GM19467 (cell line): ENCODE results near the gene TMC2.
"Not testable (repeated sequence)": the region's sequence is repeated elsewhere in the genome, so short reads cannot be mapped to it uniquely, and the experiment has no call there.

ENCODE experiments used
- ATAC-seq: cut with Tn5 transposase; IDR thresholded peaks from one replicate; pipeline ENCODE4 v1.9.1; 2021; ENCODE audit warnings: mild to moderate bottlenecking, moderate library complexity; ENCODE audit not compliant: unreplicated experiment

TMC2 gene

GRCh38 chr20:2657241-2657640, 120.9 kb downstream of the TMC2 start:
- no peak for ATAC-seq

DNA sequence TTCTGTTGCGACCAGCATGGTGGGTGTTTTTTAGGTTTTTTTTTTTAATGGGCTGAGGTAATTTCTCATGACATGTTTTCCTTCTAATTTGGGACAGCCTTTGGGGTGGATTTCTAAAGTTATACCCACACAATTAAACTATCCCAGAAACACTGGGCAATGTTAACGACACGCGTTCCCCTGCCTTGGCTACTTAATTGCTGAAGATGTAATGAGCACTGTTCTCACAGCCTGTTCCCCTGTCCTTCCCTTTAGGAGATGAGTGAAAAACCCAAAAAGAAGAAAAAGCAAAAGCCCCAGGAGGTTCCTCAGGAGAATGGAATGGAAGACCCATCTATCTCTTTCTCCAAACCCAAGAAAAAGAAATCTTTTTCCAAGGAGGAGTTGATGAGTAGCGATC, 121.3 kb downstream of the TMC2 start:
- ATAC-seq, result no peak

DNA sequence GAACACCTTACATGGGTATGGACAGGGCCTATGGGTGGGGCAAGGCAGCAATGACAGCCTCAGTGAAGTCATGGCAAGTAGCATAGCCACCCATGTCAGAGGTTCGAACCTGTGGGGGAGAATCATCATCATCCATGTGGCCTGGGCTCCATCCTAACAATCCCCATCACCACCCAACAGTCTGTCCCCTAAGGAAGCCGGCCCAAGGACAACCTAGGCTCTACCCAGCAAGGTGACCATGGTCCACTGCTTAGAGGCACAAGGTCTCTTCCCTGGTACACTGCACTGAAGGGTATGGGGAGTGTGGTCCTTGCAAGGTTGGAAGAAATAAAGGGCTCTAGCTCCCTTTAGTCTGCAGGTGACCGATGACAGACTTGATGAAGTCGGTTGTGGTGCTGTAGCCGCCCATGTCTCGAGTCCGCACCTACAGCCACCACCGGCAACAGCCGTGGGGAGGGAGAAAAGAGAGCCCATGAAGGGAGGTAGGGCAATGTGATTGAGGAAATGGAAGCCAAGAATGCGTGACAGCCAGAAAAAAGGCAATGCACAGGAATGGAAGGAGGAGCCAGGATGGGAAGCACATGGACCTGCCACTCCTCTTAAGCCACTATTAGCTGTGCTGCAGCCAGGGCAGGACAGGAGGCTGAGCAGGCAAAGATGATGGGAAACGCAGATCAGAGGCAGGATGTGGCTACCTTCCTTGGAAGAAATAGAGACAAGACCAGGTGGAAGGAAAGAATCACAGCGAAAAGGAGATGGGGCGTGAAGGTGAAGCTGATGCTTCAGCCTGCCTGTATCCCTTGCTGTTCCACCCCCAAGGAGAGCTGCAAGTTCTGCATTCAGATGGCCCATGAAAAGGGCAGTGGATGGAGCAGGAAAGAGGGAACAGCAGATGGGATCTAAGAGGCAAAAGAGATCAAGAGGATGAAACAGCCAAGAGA, 122.3 kb downstream of the TMC2 start:
- no peak for ATAC-seq

GRCh38 chr20:2659547-2659946, 123.2 kb downstream of the TMC2 start:
- no peak for ATAC-seq

DNA sequence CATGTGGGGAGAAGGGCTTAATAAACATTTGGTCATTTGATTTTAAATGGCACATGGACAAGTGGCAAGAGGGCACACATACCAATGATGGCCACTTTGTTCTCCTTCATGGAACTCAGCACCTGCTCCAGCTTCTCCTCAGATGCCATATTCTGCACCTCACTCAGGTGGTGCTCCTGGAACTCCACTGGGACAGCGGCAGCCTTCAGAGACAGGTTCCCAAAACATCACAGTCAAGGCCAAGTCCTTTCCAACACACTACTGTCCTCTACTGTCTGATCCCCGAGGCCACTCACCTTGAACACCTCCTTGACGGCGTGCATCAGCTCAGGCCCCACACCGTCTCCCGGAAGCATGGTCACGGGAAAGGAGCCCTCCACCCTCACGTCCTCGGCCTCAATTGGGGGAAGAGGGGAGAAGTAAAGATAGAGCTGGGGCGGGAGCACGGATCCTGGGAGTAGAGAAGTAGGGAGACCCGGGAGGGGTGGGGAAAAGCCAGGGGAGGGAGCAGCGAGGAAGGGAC, 127.1 kb downstream of the TMC2 start:
- no peak for ATAC-seq

DNA sequence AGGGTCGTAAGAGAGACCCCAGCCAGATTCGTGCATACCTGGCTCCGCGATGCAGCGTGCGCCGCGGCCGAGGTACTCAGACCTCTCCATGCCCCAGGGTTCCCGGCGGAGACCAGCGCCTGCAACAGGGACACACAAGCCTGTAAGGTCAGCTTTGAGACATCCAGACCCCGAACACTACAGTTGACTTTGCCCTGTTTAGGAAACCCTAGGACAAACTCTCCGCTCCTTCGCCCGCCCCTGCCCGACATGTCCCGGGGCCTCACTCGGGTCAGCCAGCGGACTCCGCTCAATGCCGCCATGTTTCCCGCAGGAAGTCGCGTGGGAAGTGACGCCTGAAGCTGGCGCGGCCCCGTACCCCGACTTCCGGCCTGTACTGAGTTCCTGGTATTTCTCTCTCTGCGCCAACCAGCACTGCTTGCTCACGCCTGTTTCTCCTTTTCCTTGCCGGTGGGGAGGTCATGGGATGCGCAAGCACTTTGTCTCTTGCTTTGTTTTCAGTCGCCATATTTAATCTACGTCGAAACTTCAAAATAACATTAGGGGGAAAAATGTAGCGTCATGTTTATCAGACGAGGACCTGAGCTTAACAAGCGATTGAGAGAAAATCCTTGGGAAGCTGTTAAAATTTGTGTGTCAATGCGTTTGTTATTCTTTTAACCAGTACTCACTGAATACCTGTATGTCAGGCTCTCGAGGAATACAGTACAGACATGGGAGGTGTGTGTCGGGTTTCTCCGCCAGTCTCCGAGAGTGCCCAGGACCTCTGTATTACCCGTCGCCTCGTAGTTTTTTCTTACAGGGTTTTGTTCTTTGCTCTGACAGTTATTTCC, 127.7 kb downstream of the TMC2 start, which contains the start of gene IDH3B:
Gene IDH3B, minus strand, starts transcription at position 330 of the 833 bp plus-strand sequence. Its CDS starts 28 bp downstream, at position 302.
- ATAC-seq, result peak; percentile 67

DNA sequence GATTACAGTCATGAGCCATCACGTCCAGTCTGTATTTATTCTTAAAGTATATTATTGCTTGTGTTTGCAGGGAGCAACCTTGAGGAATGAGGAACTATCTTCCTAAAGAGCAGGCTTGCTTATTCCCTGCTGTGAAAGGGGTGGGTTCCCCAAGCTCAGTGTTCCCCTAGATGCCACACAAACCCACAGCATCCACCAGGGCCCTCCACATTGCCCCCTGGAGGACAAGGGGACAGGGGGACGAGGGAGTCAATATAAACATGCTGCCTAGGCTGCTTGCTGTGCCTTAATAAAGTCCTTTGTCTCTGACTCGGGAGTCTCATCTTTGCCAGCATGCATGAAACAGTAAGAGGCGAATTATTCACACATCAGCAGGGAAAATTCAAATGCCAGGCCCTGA, 135.6 kb downstream of the TMC2 start:
- no peak for ATAC-seq

DNA sequence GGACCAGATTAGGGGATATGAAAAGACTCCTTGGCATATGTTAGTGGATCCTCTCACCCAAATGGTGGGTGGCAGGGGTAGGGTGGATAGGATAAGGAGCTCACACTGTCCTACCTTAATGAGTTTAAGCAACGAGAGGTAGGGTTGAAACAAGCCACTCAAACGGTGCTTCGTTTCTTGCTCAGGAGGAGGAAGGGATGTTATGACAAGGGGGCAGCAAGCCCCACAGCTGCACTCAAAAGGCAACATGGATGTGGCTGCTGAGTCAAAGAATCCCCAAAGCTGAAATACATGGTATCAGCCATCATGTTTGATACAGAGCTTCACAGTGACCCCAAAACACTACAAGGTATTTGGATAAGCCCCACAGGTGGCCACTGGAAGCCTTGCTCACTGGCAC, 136.1 kb downstream of the TMC2 start:
- no peak for ATAC-seq

DNA sequence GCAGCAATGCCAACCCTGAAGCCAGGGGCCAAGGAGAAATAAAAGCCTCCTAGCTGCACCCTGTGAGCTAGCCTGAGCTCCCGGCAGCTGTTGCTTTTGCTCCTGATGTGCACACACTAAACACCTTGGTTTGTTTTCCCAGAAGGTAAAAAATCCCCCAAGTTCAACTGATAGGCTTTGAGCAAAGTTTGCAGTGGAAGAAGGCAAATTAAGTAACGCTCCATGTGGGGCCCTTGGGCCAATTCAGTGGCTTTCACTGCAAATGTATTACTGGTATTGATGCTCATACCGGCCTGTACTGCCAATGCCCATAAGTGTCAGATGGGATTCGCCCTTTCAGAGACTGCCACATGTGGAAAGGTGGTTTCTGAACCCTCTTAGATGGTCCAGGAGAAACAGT, 137.1 kb downstream of the TMC2 start:
- ATAC-seq, result no peak

DNA sequence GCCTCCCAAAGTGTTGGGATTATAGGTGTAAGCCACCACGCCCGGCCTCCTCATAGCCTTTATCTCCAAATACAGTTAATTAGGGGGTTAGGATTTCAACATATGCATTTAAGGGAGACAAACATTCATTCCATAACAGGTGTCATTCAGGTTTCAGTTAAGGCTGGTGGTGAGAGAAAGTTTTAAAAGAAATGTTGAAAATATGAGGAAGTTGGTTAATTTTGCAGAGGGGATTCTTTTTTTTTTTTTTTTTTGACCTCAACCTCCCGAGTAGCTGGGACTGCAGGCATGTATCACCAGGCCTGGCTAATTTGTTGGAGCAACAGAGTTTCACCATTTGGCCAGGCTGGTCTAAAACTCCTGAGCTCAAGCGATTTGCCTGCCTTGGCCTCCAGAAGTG, 143.7 kb downstream of the TMC2 start:
- no peak for ATAC-seq

DNA sequence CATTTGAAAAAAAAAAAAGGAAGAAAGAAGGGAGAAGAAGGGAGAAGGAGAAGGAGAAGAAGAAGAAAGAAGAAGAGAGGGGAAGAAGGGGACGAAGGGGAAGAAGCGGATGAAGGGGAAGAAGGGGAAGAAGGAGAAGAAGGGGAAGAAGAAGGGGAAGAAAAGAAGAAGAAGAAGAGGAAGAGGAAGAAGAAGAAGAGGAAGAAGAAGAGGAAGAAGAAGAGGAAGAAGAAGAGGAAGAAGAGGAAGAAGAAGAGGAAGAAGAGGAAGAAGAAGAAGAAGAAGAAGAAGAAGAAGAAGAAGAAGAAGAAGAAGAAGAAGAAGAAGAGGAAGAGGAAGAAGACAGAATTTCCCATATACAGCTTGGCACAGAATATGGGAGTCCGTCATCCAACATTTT, 145.7 kb downstream of the TMC2 start:
- not testable (repeated sequence) for ATAC-seq

- not testable (repeated sequence) for ATAC-seq
Observed at GRCh38 chr20:2684817-2685216, 148.4 kb downstream of the TMC2 start.

DNA sequence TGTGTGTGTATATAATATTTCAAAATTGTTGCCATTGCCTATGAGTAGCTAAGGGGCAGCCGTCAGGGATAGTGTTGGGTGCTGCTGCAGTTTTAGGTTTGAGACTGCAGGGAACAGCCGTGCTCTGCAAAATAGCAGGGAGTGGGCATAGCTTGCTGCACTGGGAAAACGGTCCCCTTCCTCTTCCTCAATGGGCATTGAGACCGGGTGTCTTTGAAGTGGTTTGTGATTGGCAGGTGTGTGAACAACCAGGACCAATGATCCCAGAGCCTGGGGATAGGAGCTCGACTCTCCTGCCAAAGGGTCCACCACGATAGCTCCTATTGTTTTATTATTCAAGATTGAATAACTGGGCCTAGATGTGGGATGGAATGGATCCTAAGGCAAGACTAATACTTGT, 151.1 kb downstream of the TMC2 start:
- ATAC-seq, result no peak

- no peak for ATAC-seq
Observed at GRCh38 chr20:2688041-2688591, 151.7 kb downstream of the TMC2 start.

DNA sequence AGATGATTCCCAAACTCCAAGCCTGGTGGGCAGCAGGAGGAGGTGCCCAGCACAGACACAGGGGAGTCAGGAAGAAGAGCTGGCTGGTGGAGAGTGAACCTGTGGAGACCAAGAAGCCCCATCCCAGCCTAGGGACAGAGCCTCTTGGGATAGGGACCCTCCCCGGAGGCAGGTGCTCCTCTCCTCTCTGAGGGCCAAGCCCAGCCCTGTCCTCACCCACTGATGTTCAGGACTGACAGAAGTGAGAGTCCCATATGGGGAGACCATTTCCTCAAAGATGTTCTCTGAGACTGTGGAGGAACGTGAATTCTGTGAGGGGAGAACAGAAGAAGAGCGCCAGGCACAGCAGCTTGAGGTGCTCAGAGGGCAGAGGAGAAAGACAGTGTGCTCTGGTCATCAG, 153.8 kb downstream of the TMC2 start:
- ATAC-seq, result no peak

DNA sequence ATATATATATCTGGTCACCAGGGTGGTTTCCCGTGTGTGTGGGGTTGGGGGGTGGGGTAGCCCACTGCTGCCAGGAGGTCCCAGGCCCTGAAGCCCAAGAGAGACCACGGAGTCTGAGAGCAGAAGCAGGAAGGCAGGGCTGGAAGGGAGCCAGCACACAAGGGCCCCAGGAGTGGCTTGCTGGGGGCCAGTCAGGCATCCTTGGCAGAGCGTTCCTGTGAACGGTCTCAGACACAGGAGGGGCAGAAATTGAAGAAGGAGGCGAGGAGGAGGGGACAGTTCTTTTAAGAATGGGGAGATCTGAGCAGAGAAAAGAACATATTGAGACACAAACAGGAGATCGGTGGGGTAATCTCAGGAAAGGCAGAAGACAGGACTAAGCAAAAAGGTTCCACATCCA, 154.3 kb downstream of the TMC2 start:
- ATAC-seq, result no peak

DNA sequence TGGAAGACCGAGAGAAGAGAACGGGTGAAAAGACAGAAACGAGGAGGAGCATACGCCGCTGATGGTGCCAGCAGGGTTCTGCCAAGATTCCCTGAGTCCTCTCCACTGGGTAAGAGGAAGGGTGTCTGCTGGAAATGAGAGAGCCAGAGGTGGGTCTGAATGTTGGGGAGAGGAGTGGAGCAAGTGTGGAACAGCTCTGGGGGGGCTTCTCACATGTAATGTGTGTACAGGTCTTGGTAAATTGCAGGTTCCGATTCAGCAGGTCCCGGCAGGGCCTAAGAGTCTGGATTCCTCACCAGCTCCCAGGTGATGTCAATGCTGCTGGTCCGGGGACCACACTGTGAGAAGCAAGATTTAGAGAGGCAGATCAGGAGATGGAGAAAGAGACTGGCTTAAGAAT, 154.8 kb downstream of the TMC2 start:
- no peak for ATAC-seq
